ENCODE data around the gene LRCH4.
"Not testable (repeated sequence)": the region's sequence is repeated elsewhere in the genome, so short reads cannot be mapped to it uniquely, and the experiment has no call there.

Gene LRCH4

DNA sequence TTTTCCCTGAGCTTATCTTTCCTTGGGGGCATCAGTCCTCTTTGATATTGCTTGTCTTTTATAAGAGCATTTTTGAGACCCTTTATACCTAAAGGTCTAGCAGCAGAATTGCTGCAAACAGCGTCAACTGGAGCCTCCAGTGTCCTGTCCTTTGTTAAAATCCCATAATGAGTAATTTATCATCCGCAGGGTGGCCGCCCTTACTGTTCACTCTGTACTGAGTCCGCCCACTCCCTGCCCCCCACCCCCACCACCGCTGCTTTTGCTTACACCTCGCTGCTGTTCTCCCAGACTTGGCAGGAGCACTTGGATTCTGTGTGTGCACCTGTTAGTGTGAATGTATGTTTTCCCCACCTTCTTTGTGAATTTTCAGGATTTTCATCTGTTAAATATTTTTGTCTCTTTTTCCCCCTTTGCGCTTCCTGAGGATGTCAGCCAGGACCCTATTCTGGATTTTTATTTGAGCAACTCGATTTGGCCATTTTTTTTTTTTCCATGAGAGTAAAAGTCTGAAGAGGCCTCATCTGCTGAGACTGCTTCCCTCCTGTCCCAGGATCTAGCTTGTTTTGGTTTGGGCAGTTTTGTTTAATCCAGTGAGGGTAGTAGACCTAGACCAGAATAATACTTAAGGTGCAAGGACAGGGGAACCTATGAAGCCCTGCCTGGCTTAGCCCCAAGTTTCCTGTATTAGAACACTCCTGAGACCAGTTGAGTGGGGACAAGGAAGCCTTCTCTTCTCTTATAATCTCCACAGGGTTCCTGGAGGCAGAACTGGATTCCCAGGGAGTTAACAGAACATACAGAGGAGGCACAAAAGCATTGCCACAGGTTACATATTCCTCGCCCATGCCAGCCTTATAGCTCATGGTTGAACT is 38.8 kb downstream of the LRCH4 start:
- no peak overlapping the region for H3K4me3 ChIP-seq (ENCODE audit: low read depth in 1 of 5, low read length in 5 of 5)

DNA sequence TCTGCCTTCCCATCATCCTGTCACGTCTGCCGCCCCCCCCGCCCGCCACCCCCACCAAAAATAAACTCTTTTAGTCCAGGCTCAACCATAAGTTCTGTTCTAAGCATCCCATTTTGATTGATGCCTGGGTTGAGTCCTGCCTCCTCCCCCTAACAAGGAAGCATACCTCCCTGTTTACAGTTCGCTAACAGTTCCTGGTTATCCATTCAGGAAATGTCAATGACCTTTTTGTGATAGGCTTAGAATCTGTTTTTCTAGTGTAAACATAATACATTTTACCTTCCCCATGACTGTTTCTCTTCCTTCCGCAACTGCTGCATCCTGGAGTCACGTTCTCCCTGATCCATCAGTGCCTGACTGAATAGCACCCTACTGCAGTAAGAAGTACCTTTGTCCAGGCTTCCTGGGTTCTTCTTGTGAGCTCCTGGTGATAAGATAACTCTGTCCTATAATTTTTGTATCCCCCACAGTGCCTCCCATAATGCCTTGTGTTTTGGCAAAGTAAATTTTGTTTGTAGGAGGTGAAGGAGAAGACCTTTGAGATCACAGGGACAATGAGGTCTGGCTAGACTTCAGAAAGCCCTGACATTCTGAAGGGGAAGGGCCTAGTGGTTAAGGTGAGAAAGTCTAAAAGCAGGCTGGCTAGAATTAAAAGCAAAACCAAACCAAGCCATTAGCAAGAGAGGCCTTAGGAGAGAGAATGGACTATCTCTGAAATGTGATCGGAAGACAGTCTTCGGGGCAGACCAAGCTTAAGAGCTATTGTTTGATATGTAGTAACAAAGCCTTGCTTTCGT is 39.6 kb downstream of the LRCH4 start:
- Histone ChIP-seq H3K27ac (ENCODE audit: low read depth, low read length) (peak overlapping the region; percentile 83), H3K9ac (ENCODE audit: low read length in 5 of 5) (peak overlapping the region in 2 of 5 donors; percentile 45 to 56), H3K27me3 (ENCODE audit: control insufficient read depth in 5 of 5, insufficient read depth in 4 of 5, low read length in 5 of 5) (no peaks in the 10 kb centered on the region), H3K4me1 (ENCODE audit: control insufficient read depth in 5 of 5, insufficient read depth in 5 of 5, low read length in 5 of 5) (peaks cover 6 to 52% (median 15%) of the 10 kb centered on the region in 5 donors), H3K9me3 (ENCODE audit: control insufficient read depth in 5 of 5, low read length in 5 of 5) (no peaks in the 10 kb centered on the region), H3K36me3 (ENCODE audit: control insufficient read depth in 5 of 5, insufficient read depth in 5 of 5, low read length in 5 of 5) (peaks cover 0 to 9% (median 2%) of the 10 kb centered on the region in 5 donors), H3K4me3 (ENCODE audit: low read depth in 1 of 5, low read length in 5 of 5) (peak overlapping the region in 1 of 5 donors; percentile 36)

More for the DNA sequence above, 38.8 kb downstream of the LRCH4 start:
- no peaks in the 10 kb centered on the region for H3K27me3 ChIP-seq (ENCODE audit: control insufficient read depth in 5 of 5, insufficient read depth in 4 of 5, low read length in 5 of 5)
- peaks cover 0 to 12% (median 2%) of the 10 kb centered on the region in 5 donors for H3K36me3 ChIP-seq (ENCODE audit: control insufficient read depth in 5 of 5, insufficient read depth in 5 of 5, low read length in 5 of 5)
- peak overlapping the region in 3 of 5 donors; percentile 21 to 56 (median 39) for H3K9ac ChIP-seq (ENCODE audit: low read length in 5 of 5)
- peak overlapping the region; percentile 83 for H3K27ac ChIP-seq (ENCODE audit: low read depth, low read length)
- no peaks in the 10 kb centered on the region for H3K9me3 ChIP-seq (ENCODE audit: control insufficient read depth in 5 of 5, low read length in 5 of 5)
- peaks cover 6 to 52% (median 15%) of the 10 kb centered on the region in 5 donors for H3K4me1 ChIP-seq (ENCODE audit: control insufficient read depth in 5 of 5, insufficient read depth in 5 of 5, low read length in 5 of 5)

DNA sequence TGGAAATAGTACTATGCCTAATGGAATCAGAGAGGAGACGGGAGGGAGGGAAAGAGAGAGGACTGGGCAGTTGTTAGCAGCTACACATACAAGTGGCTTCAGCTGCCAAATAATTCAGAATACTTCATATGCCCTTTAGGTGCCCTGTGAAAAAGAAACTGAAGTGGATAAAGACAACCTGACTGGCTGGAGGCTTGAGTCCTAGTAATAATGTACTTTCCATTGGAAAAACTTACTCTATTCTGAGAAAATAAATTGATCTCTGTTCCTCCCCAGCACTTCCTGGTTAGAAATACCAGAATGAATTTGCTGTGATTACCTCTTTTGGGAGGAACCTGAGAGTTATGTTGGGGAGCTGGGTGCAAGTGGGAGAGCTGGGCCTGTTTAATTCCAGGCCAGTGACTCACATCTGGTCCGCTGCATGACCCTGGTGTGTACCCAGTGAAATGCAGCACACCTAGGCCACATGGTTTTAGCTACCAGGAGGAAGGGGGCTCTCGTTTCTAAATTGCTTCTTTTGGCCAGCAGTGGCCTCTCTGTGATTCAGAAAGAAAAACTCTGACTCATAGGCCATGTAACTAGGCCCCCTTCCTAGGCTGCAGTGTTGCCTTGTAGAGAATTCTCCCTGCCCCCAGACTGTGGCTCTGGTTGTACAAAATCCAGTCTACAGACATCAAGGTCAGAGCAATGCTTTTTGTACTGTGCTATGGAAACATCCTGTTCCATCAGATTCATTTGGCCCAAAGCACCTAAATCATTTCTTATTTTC is 40.4 kb downstream of the LRCH4 start:
- H3K9ac ChIP-seq (ENCODE audit: low read length in 5 of 5), result peak overlapping the region in 3 of 5 donors; percentile 19 to 49 (median 45)
- H3K27ac ChIP-seq (ENCODE audit: low read depth, low read length), result peak overlapping the region; percentile 83
- H3K4me1 ChIP-seq (ENCODE audit: control insufficient read depth in 5 of 5, insufficient read depth in 5 of 5, low read length in 5 of 5), result peaks cover 6 to 52% (median 15%) of the 10 kb centered on the region in 5 donors
- no peaks in the 10 kb centered on the region for H3K9me3 ChIP-seq (ENCODE audit: control insufficient read depth in 5 of 5, low read length in 5 of 5)
- H3K36me3 ChIP-seq (ENCODE audit: control insufficient read depth in 5 of 5, insufficient read depth in 5 of 5, low read length in 5 of 5), result peaks cover 0 to 7% (median 2%) of the 10 kb centered on the region in 5 donors
- H3K27me3 ChIP-seq (ENCODE audit: control insufficient read depth in 5 of 5, insufficient read depth in 4 of 5, low read length in 5 of 5), result no peaks in the 10 kb centered on the region
- H3K4me3 ChIP-seq (ENCODE audit: low read depth in 1 of 5, low read length in 5 of 5), result no peak overlapping the region

DNA sequence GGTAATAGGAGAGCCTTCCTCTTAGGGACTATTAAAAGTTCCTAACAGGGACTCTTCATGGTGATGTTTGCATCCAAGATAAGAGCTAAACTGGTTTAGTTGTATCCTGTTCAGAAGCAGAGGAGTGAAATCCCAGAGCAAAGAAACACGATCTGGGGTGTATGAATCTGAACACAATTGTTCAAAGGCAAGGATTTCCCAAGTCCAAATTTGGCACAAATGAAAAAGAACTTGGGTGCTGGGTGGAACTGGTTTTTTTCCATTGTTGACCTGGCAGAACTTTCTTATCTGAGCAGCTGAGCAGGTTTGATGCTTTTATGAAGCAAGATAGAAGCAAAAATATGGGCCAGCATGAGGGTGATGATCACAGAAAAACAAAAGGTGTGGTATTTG is 41.0 kb downstream of the LRCH4 start:
- Histone ChIP-seq H3K4me1 (ENCODE audit: control insufficient read depth in 5 of 5, insufficient read depth in 5 of 5, low read length in 5 of 5) (peaks cover 9 to 57% (median 20%) of the 10 kb centered on the region in 5 donors), H3K9me3 (ENCODE audit: control insufficient read depth in 5 of 5, low read length in 5 of 5) (no peaks in the 10 kb centered on the region), H3K9ac (ENCODE audit: low read length in 5 of 5) (peak overlapping the region in 2 of 5 donors; percentile 19 to 33), H3K27me3 (ENCODE audit: control insufficient read depth in 5 of 5, insufficient read depth in 4 of 5, low read length in 5 of 5) (no peaks in the 10 kb centered on the region), H3K27ac (ENCODE audit: low read depth, low read length) (peak overlapping the region; percentile 83), H3K36me3 (ENCODE audit: control insufficient read depth in 5 of 5, insufficient read depth in 5 of 5, low read length in 5 of 5) (peaks cover 0 to 4% (median 0%) of the 10 kb centered on the region in 5 donors), H3K4me3 (ENCODE audit: low read depth in 1 of 5, low read length in 5 of 5) (no peak overlapping the region)

DNA sequence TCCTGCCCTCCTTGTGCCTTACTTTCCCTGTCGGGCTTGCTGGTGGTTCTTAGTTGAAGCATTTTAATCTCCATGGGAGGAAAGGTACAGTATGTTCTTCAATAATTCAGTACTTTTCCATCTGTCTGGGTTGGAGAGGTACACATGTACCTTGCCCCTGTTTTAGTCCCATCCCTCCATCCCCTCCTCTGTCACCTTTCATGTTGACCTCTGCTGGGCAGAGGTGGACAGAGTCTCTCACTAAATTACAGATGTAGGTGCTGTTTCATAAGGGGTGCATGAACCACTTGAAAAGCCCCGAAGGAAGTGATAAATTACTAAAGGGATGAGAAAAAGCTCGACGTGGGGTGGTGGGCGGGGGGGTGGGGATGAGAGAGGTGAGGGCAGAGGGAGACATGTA is 41.5 kb downstream of the LRCH4 start:
- H3K36me3 ChIP-seq (ENCODE audit: control insufficient read depth in 5 of 5, insufficient read depth in 5 of 5, low read length in 5 of 5), result peaks cover 0 to 4% (median 0%) of the 10 kb centered on the region in 5 donors
- H3K4me3 ChIP-seq (ENCODE audit: low read depth in 1 of 5, low read length in 5 of 5), result no peak overlapping the region
- H3K27me3 ChIP-seq (ENCODE audit: control insufficient read depth in 5 of 5, insufficient read depth in 4 of 5, low read length in 5 of 5), result no peaks in the 10 kb centered on the region
- peaks cover 14 to 62% (median 25%) of the 10 kb centered on the region in 5 donors for H3K4me1 ChIP-seq (ENCODE audit: control insufficient read depth in 5 of 5, insufficient read depth in 5 of 5, low read length in 5 of 5)
- peak overlapping the region in 1 of 5 donors; percentile 8 for H3K9ac ChIP-seq (ENCODE audit: low read length in 5 of 5)
- H3K9me3 ChIP-seq (ENCODE audit: control insufficient read depth in 5 of 5, low read length in 5 of 5), result no peaks in the 10 kb centered on the region
- peak overlapping the region; percentile 83 for H3K27ac ChIP-seq (ENCODE audit: low read depth, low read length)

DNA sequence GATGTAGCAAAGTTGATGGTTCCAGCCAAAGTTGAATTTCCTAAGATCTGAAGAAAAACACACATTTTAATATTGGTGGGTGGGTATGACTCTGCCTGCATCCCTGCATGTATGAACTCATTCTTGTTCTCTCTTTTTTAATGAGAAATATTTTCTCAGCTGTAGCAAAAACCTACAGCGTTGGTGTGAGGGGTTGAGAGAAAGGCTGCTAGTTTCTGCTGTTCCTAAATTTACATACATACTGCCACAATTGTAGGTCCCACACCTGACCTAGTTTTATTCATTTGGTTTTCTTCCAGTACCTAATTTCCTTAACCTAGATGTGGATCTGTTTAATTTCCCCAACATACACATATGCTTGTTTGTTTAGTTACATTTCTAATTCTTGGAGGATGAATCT is 42.3 kb downstream of the LRCH4 start:
- no peaks in the 10 kb centered on the region for H3K36me3 ChIP-seq (ENCODE audit: control insufficient read depth in 5 of 5, insufficient read depth in 5 of 5, low read length in 5 of 5)
- peaks cover 14 to 56% (median 26%) of the 10 kb centered on the region in 5 donors for H3K4me1 ChIP-seq (ENCODE audit: control insufficient read depth in 5 of 5, insufficient read depth in 5 of 5, low read length in 5 of 5)
- H3K9ac ChIP-seq (ENCODE audit: low read length in 5 of 5), result no peak overlapping the region
- H3K9me3 ChIP-seq (ENCODE audit: control insufficient read depth in 5 of 5, low read length in 5 of 5), result no peaks in the 10 kb centered on the region
- H3K27me3 ChIP-seq (ENCODE audit: control insufficient read depth in 5 of 5, insufficient read depth in 4 of 5, low read length in 5 of 5), result no peaks in the 10 kb centered on the region
- H3K27ac ChIP-seq (ENCODE audit: low read depth, low read length), result no peak overlapping the region
- H3K4me3 ChIP-seq (ENCODE audit: low read depth in 1 of 5, low read length in 5 of 5), result no peak overlapping the region

DNA sequence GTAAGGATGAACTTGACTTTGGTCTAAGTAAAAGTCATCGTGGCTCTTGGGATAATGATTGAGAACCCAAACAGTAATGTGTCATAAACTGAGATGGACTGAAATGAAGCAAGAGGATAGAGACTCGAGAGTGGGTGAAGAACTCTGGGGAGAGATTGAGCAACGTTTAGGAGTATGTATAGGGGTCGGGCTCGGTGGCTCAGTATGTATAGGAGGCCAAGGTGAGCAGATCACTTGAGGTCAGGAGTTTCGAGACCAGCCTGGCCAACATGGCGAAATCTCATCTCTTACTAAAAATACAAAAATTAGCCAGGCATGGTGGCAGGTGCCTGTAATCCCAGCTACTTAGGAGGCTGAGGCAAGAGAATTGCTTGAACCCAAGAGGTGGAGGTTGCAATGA is 44.6 kb downstream of the LRCH4 start:
- H3K4me3 ChIP-seq (ENCODE audit: low read depth in 1 of 5, low read length in 5 of 5); H3K9me3 ChIP-seq (ENCODE audit: control insufficient read depth in 5 of 5, low read length in 5 of 5); H3K27ac ChIP-seq (ENCODE audit: low read depth, low read length); H3K36me3 ChIP-seq (ENCODE audit: control insufficient read depth in 5 of 5, insufficient read depth in 5 of 5, low read length in 5 of 5); H3K9ac ChIP-seq (ENCODE audit: low read length in 5 of 5); H3K27me3 ChIP-seq (ENCODE audit: control insufficient read depth in 5 of 5, insufficient read depth in 4 of 5, low read length in 5 of 5): not testable (repeated sequence)
- H3K4me1 ChIP-seq (ENCODE audit: control insufficient read depth in 5 of 5, insufficient read depth in 5 of 5, low read length in 5 of 5), result peaks cover 8 to 38% (median 24%) of the 10 kb centered on the region in 5 donors

DNA sequence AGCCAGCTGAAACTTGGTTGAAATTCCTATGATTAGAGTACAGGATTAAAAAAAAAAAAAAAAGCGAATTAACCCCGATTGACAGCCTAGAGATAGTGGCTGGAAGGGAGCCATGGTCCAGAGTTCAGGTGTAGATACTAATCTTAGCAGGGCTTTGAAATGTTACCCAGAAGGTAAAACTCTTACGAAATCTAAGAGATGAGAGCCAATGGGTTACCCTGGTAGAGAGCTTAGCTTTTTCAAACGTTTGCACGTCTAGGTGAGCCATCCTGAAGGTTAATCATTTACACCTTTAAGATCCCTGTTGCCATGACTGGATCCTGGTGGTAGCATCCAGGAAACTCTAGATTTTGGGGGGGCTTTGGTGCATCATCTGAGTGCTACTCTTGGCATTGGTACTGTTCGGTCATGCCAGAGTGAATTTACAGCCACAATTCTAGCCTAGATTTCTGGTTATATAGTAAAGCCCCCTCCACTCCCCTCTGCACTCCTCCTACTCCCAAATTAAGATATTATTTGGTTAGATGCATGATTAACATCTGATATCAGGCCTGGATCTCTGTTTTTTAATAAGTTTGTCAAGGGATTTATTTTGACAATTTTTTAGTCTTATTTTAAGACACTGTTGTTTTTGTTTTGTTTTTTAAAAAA is 45.7 kb downstream of the LRCH4 start:
- Histone ChIP-seq H3K36me3 (ENCODE audit: control insufficient read depth in 5 of 5, insufficient read depth in 5 of 5, low read length in 5 of 5) (no peaks in the 10 kb centered on the region), H3K4me1 (ENCODE audit: control insufficient read depth in 5 of 5, insufficient read depth in 5 of 5, low read length in 5 of 5) (peaks cover 4 to 27% (median 17%) of the 10 kb centered on the region in 5 donors), H3K27ac (ENCODE audit: low read depth, low read length) (no peak overlapping the region), H3K4me3 (ENCODE audit: low read depth in 1 of 5, low read length in 5 of 5) (peak overlapping the region; percentile 70 to 85 (median 78)), H3K9ac (ENCODE audit: low read length in 5 of 5) (peak overlapping the region; percentile 28 to 79 (median 51)), H3K9me3 (ENCODE audit: control insufficient read depth in 5 of 5, low read length in 5 of 5) (no peaks in the 10 kb centered on the region), H3K27me3 (ENCODE audit: control insufficient read depth in 5 of 5, insufficient read depth in 4 of 5, low read length in 5 of 5) (no peaks in the 10 kb centered on the region)

DNA sequence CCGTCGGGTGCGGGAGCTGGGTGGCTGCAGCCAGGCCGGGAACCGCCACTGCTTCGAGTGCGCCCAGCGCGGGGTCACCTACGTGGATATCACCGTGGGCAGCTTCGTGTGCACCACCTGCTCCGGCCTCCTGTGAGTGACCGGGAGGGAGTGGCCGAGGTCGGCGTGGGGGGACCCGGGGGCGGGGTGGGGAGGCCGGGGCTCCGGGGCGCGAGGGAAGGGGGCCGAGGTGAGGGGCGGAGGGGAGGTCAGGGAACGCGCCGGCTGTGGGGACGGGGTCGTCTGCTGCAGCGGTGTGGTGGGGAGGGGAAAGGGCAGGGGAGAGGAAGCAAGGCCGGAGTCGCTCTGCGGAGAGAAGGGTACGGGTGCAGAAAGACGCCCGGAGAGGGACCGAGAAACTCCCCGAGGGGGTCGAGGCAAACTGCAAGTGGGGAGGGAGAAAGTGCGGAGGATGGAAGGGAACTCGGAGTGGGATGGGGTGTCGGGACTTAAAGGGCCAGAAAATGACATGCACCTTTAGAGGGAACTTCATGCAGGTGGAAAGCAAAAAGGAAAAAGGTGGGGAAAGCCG is 46.4 kb downstream of the LRCH4 start:
- Histone ChIP-seq H3K9me3 (ENCODE audit: control insufficient read depth in 5 of 5, low read length in 5 of 5) (no peaks in the 10 kb centered on the region), H3K27me3 (ENCODE audit: control insufficient read depth in 5 of 5, insufficient read depth in 4 of 5, low read length in 5 of 5) (no peaks in the 10 kb centered on the region), H3K9ac (ENCODE audit: low read length in 5 of 5) (peak overlapping the region in 4 of 5 donors; percentile 51 to 79 (median 62)), H3K36me3 (ENCODE audit: control insufficient read depth in 5 of 5, insufficient read depth in 5 of 5, low read length in 5 of 5) (no peaks in the 10 kb centered on the region), H3K4me1 (ENCODE audit: control insufficient read depth in 5 of 5, insufficient read depth in 5 of 5, low read length in 5 of 5) (peaks cover 3 to 20% (median 14%) of the 10 kb centered on the region in 5 donors), H3K27ac (ENCODE audit: low read depth, low read length) (no peak overlapping the region), H3K4me3 (ENCODE audit: low read depth in 1 of 5, low read length in 5 of 5) (peak overlapping the region; percentile 70 to 85 (median 78))

All from subcutaneous abdominal adipose tissue (tissue), 5 donors.